Uterus (tissue), 4 donors: ENCODE data around the gene RASSF3. TPM values are rescaled to one million over a fixed set of nuclear protein-coding genes. Genes with fewer than 3 reads are reported as not detected.

Source experiments
- DNase-seq, 2 donors: peaks; one replicate each; pipeline ENCODE4 v3.0.0-alpha.2; 2019 to 2020
- H3K27ac ChIP-seq, 2 donors: fragments of 200-600 bp; sonication (generic); 1 replicate in 1 of 2; 2 replicates in 1 of 2; pipeline ENCODE4 v1.5.1; 2016 to 2018
- H3K27me3 ChIP-seq, 2 donors: fragments of 200-600 bp; sonication (generic); one replicate each; pipeline ENCODE4 v1.5.1; 2018 to 2019; ENCODE audit warnings: control low read depth in 1 of 2
- H3K36me3 ChIP-seq, 2 donors: fragments of 200-600 bp; sonication (generic); one replicate each; pipeline ENCODE4 v1.5.1; 2019; ENCODE audit warnings: control low read depth in 1 of 2
- H3K4me1 ChIP-seq, 2 donors: fragments of 200-600 bp; sonication (generic); one replicate each; pipeline ENCODE4 v1.5.1; 2018 to 2019; ENCODE audit warnings: control low read depth in 1 of 2
- H3K4me3 ChIP-seq, 2 donors: fragments of 200-600 bp; sonication (generic); 1 replicate in 1 of 2; 2 replicates in 1 of 2; pipeline ENCODE4 v1.5.1; 2018 to 2019; ENCODE audit warnings: mild to moderate bottlenecking in 1 of 2
- H3K9me3 ChIP-seq, 2 donors: fragments of 200-600 bp; sonication (generic); one replicate each; pipeline ENCODE4 v1.5.1; 2019; ENCODE audit warnings: control low read depth in 1 of 2
- POLR2A ChIP-seq, 2 donors: fragments of 450-650 bp; IDR thresholded peaks; one replicate each; pipeline ENCODE4 v1.6.1; 2016; ENCODE audit warnings: antibody characterized with exemption in 2 of 2, mild to moderate bottlenecking in 1 of 2, moderate library complexity in 1 of 2
- intact Hi-C: fragments of 100-400 bp; cut with DNase I; formaldehyde crosslinking; loops from one replicate; pipeline ENCODE4 v1.15.1; 2023; ENCODE audit warnings: low total_unique reads
- total RNA-seq, 4 donors: library from RNA; depleted of rRNA in 3 of 4; stranded (reverse); fragments of >200 nt in 3 of 4; gene quantifications; one replicate each; pipeline versions ENCODE4 v1.1.0 to v1.2.4, GENCODE V29; 2014 to 2023
- TF ChIP-seq, protein P1 (sequence below), 4 experiments: fragments of 200-600 bp in 2 of 4; fragments of 450-650 bp in 2 of 4; sonication (generic) in 2 of 4; IDR thresholded peaks; one replicate each; pipeline ENCODE4 v1.5.1; 2016 to 2019; ENCODE audit warnings: antibody characterized with exemption in 4 of 4, mild to moderate bottlenecking in 2 of 4, moderate library complexity in 1 of 4
- donor health status: DM: yes; HTN: yes; CAD: no.

Gene RASSF3
- total RNA-seq, 4 donors from 2014 or later, result 17.7 to 64.7 (median 29.2) TPM

- intact Hi-C loops, result no loop called here
- Histone ChIP-seq H3K9me3 (no peaks in the 10 kb centered on the region), H3K27me3 (no peaks in the 10 kb centered on the region), H3K4me3 (no peak overlapping the region), H3K4me1 (no peaks in the 10 kb centered on the region), H3K36me3 (no peaks in the 10 kb centered on the region), H3K27ac (no peak overlapping the region)
- DNase-seq, result no peak
- TF ChIP-seq, protein P1, sequence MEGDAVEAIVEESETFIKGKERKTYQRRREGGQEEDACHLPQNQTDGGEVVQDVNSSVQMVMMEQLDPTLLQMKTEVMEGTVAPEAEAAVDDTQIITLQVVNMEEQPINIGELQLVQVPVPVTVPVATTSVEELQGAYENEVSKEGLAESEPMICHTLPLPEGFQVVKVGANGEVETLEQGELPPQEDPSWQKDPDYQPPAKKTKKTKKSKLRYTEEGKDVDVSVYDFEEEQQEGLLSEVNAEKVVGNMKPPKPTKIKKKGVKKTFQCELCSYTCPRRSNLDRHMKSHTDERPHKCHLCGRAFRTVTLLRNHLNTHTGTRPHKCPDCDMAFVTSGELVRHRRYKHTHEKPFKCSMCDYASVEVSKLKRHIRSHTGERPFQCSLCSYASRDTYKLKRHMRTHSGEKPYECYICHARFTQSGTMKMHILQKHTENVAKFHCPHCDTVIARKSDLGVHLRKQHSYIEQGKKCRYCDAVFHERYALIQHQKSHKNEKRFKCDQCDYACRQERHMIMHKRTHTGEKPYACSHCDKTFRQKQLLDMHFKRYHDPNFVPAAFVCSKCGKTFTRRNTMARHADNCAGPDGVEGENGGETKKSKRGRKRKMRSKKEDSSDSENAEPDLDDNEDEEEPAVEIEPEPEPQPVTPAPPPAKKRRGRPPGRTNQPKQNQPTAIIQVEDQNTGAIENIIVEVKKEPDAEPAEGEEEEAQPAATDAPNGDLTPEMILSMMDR (IDR thresholded peaks at IDR 0.05), result no peak
- TF ChIP-seq POLR2A (IDR thresholded peaks at IDR 0.05), result no peak
Observed at GRCh38 chr12:64718649-64719048, 108.4 kb downstream of the RASSF3 start.

DNA sequence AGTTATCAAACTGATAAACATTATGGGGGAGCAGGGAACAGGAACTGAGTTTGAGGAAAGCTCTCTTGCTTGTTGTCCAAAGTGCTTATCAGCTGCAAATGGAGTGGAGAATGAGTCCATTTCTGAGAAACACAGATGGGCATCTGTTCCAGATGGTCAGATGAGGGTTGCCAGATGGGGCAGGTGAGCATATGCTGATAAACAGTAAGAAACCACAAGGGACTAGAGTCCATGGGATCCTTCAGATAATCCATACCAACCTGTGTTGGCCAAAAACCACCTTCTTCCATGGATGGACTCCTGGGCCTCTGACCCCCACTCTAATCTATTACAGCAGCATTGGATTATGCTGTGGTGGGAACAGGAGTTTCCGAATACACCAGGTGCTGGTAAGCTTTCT lies 110.6 kb downstream of the RASSF3 start:
- H3K36me3 ChIP-seq, result no peaks in the 10 kb centered on the region
- no peak for DNase-seq
- intact Hi-C loops, result no loop called here
- H3K27me3 ChIP-seq, result no peaks in the 10 kb centered on the region
- no peak overlapping the region for H3K27ac ChIP-seq
- no peaks in the 10 kb centered on the region for H3K9me3 ChIP-seq
- H3K4me1 ChIP-seq, result no peaks in the 10 kb centered on the region
- H3K4me3 ChIP-seq, result no peak overlapping the region
- TF ChIP-seq, protein P1 (IDR thresholded peaks at IDR 0.05), result no peak
- no peak for TF ChIP-seq POLR2A (IDR thresholded peaks at IDR 0.05)

DNA sequence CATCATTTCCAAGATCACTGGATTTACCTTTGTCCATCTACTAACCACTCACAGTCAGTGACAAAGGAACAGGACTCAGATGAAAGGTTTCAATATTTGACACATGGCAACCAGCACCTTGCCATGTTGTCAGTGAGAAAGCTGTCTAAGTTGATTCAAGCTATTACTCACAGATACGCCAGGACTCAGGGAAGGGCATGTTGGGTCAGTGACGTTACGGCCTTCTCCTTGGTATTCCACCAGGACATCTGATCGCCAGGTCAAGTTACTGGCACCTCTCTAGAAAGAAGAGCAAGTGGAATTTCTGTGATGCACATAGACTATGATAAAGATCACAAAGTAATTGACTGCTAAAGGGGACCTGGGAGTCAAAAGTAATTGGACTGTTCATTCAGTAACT lies 112.5 kb downstream of the RASSF3 start:
- intact Hi-C loops, result no loop called here
- no peak for DNase-seq
- Histone ChIP-seq H3K27ac (no peak overlapping the region), H3K4me3 (no peak overlapping the region), H3K4me1 (no peaks in the 10 kb centered on the region), H3K9me3 (no peaks in the 10 kb centered on the region), H3K36me3 (no peaks in the 10 kb centered on the region), H3K27me3 (no peaks in the 10 kb centered on the region)
- TF ChIP-seq POLR2A (IDR thresholded peaks at IDR 0.05), result no peak
- TF ChIP-seq, protein P1 (IDR thresholded peaks at IDR 0.05), result no peak

GRCh38 chr12:64723630-64724029 lies 113.3 kb downstream of the RASSF3 start:
- Histone ChIP-seq H3K4me1 (no peaks in the 10 kb centered on the region), H3K36me3 (no peaks in the 10 kb centered on the region), H3K4me3 (no peak overlapping the region), H3K27ac (no peak overlapping the region), H3K9me3 (no peaks in the 10 kb centered on the region), H3K27me3 (no peaks in the 10 kb centered on the region)
- DNase-seq, result no peak
- intact Hi-C loops, result no loop called here
- no peak for TF ChIP-seq POLR2A (IDR thresholded peaks at IDR 0.05)
- TF ChIP-seq, protein P1 (IDR thresholded peaks at IDR 0.05), result no peak

GRCh38 chr12:64724201-64724745 lies 114.0 kb downstream of the RASSF3 start:
- H3K36me3 ChIP-seq, result no peaks in the 10 kb centered on the region
- no peaks in the 10 kb centered on the region for H3K27me3 ChIP-seq
- no peaks in the 10 kb centered on the region for H3K9me3 ChIP-seq
- DNase-seq, result no peak
- H3K4me1 ChIP-seq, result peaks cover 0 to 3% of the 10 kb centered on the region in 2 donors
- intact Hi-C loops, result no loop called here
- H3K4me3 ChIP-seq, result no peak overlapping the region
- no peak overlapping the region for H3K27ac ChIP-seq
- TF ChIP-seq, protein P1 (IDR thresholded peaks at IDR 0.05), result no peak
- TF ChIP-seq POLR2A (IDR thresholded peaks at IDR 0.05), result no peak
